CD1c-positive myeloid dendritic cell (primary cell): Measurements from ENCODE around the gene IMPA2.
"Not testable (repeated sequence)": the region's sequence is repeated elsewhere in the genome, so short reads cannot be mapped to it uniquely, and the experiment has no call there.

Experiments used
- DNase-seq: peaks from one replicate; pipeline ENCODE4 v3.0.0-alpha.2; 2016; ENCODE audit errors: extremely low spot score

Gene IMPA2

DNA sequence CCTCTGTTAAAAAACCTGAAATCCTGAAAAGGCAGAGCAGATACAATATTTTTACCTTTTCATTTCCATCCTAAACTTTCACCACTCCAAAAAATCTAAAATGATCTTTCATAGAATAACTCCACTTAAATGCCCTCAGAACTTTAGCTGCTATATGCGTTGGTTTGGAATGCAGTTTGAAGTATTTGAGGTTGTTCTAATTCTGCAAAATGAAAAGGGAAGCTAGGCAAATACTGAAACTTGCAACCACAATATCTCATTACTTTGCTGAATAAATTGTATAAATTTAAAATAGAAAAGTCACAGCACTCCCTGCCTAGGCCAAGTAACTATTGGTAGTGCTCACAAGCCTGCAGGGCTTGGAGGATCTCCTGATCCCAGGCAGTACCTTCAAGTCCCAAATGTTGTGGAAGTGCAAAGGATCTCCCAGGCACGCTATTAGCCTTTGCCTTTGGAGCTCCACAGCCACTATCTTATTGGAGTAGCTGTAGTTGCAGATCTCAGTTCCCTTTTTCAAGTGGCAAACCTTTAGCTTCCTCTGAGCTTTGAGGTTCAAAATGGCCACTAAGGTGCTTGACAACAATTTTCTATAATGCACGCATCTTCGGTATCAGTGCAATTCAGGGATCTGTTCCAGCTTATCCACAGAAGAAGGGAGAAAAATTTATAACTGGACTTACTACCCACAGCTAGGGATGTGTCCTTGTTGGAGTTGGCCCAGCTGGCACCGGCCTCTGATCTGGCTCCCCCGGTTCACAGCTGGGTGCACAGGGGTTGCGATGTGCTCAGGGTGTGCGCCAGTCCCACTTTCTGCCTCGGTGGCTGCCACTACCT, 68.9 kb downstream of the IMPA2 start:
- DNase-seq: peak; percentile 76

DNA sequence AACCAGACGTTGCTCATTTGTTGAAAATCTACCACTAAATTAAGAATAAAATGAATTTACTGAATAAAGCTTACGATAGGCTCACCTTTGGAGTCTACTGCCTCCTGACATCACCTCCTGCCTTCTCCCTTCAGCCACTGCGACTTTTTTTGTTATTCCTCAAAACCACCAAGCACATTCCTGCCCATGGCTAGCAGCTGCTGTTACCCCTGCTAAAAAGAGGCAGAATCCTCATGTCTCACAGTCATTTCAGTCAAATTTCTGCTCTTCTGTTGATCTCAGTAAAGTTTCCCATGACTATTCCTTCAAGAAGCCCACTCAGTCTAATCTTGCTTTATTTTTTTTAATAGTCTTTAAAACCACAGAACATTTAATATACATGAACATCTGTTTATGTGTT, 71.6 kb downstream of the IMPA2 start:
- peak; percentile 25 for DNase-seq

DNA sequence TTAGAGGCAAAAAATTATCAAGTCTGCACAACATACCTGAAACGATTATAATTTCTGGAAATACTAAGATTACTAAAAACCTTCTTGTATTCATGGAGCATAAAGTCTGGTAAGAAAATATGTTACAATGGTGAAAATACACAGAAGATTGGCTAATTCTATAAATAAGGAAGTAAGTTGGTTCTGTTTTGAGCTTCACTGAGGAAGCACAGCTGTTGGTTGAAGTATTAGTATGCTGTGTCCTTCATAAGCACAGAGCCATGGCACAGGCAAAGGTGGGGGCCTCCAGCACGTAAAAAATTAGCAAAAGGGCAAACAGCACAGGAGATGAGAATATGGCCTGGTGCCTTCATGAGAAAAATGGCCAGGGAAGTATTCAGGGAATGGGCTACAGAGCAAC, 72.0 kb downstream of the IMPA2 start:
- DNase-seq: peak; percentile 77

DNA sequence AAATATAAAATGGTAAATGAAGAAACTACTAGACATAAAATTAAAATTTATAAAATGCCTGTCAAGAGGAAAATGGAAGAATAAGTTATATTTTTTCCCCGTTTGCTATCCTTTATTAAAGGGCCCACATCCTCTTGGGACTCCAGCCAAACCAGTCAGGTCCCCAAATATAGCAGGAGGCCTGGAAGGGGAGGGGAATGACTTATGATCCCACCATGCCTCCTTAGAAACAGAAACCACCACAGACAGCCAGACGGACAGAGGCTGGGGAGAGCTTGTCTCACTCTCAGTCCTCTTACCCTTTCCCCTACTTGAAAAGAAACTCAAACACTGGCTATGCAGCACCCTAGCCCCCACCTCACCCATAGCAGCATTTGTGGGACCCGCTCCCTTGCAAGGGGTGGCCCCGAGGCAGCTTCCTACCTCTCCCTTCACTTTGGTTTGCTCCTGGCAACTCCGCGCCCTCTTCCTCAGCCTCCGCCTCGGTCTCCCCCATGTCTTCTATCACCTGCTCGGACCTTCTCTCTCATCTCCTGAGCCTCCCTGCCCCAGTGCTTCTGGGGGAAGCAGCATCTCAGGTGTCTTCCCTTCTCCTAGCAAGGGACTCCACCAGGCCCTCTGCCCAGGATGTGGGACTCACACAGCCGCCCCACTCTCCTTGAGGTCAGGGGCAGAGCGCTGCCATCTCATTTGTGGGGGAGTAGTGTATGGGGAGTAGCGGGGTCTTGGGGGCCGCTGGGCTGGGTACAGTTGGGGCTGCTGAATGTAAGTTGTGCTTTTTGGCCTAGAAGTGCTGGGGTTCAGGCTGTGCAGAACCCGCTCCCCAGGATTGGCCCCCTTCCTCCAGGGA, 75.0 kb downstream of the IMPA2 start:
- no peak for DNase-seq

DNA sequence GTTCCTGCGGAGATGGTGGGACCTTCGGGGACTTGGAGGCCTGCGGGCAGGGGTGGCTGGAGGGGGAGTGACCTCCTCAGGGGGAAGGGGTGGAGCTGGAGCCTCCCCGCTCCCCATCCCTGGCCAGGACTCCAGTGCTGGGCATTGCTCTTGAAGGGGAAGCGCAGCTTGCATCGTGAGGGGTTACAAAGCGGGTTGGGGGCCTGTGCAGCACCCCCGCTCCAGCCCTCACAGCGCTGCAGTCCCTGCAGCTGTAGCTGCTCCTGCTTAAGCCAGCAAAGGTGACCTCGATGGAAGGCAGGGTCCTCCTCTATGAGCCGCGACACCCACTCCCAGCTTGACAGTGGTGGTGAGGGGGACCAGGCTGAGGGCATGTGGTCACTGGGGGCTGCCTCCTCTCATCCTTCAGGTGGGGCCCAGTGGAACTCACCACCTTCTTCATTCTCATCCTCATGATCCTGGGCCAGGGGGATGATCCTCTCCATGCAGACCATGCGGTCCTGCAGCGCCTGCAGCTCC, 75.6 kb downstream of the IMPA2 start:
- no peak for DNase-seq

DNA sequence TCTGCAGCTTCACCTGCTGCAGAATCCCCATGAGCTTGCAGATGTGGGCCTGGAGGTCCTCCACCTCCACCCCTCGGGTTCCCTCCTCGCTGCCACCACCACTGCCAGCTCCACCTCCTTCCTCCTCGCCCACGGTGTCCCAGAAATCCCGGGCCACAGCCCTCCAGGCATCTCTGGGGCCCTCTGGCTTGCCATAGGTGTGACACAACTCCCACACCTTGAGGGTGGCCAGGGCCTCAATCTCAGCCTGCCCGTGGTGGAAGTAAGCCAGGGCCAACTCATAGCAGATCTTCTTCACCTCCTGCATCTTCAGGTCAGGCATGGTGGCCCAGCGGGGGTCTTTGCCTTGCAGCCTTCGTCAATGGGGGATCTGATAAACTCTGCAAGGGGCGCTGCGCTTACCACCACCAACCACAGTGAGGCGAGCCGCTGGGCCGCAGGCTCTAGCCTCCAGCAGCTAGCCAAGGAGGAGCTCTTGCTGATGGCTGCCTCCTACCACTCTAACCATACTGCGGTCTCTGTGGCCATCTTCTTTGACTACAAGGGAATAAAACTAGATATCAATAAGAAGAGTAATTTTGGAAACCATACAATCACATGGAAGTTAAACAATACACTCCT, 76.2 kb downstream of the IMPA2 start:
- no peak for DNase-seq

DNA sequence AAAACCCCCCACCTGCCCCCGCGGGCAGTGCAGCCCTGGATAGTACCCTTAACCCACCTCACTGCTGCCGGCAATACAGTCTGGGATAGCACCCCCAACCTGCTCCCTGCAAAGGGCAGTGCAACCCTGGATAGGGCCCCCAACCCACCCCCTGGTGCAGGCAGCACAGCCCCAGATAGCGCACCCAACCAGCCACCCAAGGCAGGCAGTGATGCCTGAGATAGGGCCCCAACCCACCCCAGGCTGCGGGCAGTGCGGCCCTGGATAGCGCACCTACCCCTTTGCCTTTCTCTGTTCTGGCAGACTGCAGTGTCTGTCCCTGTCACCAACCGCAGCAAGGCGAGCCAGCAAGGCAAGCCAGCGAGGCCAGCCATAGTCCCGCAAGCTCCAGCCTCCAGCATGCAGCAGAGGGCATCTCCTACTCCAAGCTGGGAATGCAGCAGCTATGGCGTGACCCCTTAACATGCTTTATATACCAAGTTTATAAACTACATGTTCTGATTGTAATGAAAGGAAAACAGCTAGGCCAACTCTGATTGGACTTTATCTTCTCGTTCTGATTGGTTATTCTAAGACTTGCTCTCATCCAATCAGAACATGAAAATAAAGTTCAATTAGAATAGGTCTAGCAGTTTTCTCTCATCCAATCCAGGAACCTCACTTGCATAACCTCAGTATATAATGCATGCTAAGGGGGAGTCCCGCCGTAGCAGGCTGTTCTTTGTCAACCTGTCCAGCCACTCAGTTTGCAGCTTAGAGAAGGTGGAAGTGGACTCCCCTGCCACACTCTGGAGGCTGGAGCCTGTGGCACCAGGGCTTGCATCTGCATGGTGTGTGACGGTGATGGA, 78.3 kb downstream of the IMPA2 start:
- DNase-seq: no peak

DNA sequence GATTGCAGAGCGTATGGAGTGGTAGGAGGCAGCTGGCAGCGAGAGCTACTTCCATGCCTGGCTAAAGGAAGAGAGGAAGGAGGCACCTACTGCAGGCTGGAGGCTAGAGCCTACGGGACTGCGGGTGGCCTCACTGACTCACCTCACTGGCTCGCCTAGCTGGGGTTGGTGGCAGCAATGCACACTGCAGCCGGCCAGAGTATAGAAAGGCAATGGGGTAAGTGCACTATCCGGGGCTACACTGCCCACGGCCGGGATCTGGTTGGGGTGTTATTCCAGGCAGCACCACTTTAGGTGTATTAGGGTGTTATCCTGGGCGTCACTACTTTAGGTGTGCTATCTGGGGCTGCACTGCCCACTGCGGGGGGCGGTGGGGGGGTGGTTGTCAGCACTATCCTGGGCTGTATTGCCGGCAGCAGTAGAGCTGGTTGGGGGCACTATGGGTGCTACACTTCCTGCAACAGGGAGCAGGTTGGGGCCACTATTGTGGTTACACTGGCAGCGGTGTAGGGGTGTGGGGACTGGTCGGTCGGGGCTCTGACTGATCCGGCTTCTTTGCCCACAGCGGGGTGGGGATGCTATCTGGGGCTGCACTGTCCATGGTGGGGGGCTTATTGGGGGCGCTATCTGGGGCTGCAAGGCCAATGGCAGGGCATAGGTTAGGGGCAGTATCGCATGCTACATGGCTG, 79.0 kb downstream of the IMPA2 start:
- DNase-seq: no peak

DNA sequence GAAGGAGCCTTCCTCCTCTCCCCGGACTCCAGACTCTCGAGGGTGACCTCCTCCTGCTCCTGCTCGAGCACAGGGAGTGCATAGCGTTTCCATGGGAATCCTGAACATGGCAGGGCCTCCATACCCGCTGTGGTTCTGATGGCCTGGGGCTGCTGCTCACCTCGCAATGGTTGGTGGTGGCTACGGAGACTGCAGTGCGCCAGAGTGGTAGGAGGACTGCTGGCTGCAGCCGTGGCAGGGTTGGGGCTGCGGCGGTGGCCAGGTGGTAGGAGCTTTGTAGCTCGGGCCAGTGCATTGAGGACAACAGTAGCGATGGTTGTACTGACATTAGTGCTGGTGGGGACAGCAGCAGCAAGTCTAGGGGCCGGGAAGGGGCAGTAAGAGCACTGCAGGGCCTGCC, 80.4 kb downstream of the IMPA2 start:
- DNase-seq: no peak

DNA sequence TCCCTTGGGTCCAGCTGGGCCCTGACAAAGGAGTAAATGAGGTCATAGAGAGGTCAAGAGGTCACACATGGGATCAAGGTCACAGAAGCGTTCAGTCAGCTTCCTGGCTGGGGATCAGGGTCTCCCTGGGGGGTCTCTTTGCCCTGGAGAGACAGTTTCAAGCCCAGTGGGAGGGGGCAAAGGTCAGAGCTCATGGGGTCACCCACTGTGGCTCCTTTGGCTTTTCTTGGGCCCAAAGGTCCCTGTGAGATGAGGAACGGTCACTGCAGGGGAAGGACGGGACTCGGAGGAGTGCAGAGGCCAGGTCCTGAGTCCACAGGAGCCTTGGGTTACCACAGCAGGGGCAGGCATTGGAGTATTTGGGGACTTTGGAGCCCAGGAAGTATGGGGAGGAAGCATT, 81.7 kb downstream of the IMPA2 start:
- no peak for DNase-seq

DNA sequence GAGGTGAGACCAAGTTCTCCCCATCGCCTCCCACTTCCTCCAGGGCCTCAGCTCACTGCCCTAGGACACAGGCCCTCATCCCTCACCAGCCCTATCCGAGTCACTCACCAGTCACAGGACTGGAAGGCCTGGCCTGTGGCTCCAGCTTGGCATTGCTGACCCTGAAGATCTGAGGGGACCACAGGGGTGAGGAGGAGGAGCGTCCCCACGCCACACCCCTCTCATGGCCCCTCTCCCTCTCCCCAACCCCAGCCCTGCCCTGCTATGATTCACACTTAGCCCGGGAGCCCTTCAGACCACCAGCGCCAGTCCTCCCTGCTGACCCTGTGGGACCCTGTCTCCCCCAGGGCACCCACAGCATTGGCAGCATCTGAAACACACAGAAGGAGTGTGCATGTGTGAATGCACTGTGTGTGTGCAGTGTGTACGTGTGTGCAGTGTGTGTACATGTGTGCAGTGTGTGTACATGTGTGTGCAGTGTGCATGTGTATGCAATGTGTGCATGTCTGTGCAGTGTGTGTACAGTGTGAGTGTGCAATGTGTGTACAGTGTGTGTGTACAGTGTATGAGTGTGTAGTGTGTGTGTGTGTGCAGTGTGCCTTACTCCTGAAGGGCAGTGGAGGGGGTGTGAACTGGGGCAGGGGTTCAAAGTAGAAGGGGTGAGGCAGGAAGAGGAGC, 82.9 kb downstream of the IMPA2 start:
- no peak for DNase-seq

DNA sequence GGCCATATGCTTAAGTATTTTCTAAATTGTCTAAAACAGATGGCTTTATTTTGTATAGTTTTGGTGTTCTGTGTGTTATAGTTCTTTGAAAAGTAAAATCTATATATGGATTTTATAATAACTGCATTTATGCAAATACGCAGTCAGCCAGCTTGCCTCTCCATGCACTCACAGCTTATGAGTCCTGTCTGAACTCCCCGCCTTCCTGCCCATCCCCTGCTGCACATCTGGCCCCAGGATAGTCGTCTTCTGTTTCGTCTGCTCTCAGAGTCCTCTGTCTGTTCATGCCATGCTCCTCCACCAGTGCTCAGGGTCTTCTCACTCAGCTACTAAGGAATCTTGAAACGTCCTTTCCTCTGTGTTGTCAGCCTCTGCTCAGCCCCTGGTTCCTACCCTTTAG, 84.1 kb downstream of the IMPA2 start:
- DNase-seq: no peak

DNA sequence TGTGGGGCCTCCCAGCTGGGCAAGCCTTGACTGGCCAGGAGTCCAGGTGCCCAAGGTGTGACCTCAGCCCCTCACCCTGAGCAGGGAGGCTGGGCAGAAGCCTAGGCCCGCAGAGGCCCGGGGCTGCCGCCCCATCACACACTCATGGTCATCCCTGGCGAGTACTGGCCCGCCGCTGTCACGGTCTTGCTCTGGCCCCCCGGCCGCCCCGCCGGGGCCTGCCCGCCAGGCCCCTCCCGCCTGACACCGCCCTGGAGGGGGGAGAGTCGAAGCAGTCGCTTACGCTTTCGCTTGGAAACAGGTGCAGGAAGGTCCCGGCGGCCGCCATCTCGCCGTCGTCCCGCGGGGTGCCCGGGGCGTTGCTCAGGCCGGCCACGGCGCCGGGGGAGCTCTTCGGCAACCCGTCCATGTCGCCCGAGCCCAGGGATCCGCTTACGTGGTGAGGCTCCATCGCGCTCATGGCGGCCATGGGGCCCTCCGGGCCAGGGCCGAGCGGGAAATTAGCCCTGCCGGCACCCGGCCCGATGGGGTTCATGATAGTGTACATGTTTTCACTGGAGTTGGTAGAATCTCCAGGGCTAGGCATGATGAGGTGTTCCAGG, 85.7 kb downstream of the IMPA2 start:
- DNase-seq: no peak

DNA sequence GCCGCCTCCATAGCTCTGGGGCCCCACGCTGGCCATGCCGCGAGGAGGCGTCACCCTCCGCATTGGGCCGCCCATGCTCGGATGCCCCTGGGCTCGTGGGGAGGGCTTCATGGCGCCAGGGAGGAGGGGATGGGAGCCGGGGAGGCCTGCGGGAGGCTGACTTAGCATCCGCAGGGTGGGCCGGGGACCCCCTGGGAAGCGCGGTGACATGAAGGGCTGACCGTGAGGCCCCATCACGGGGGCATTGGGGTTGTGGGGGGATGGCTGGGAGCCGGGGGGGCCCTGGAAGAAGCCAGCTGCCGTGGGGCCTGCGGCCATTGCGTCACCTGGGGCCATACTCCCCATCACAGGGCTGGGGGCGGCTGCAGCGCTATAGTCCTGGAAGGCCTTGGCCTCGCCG, 86.4 kb downstream of the IMPA2 start:
- DNase-seq: no peak

DNA sequence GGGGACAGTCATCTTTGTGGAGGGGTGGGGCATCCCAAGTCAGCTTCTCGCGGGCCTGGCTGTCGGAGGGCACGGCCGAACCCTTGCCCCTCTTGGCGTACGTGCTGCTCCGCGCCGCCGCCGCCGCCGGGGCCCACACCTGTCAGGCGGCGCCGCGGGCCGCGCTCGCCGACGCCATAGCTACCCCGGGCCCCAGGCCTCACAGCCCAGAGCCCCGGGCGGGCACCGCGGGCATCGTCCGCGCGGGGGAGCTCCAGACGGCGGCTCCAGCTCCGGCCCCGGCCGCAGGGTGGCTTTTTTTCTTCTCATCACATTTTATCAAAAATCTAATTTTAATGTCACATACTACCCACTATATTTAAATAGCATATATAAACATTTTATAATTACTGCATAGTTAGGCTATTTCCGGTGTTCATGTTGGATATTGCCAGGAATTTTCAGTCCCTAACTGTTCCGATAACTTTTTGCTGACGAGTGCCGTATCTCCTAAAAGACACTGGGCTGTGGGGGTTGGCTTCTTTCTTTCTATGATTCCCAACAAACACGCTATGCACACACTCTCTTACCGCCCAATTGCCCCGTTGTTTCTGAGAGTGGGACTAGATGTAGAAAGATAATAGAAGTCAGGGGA, 87.1 kb downstream of the IMPA2 start:
- DNase-seq: not testable (repeated sequence)

DNA sequence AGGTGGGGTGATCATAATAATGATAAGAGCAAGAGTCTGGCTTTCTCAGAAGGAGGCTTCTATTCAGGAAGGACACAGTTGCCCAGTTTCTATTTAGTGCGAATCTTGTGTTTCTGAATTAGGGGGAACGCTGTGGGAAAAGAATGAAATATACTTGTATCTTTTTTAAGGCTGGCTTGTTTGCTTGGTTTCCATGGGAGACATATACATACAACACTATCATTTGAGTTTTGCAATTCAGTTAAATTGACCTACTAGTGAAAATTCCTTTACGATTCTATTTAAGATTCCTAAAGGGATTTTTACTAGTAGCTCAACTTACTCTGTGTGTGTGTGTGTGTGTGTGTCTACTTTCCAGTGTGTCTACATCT, 87.6 kb downstream of the IMPA2 start:
- no peak for DNase-seq

DNA sequence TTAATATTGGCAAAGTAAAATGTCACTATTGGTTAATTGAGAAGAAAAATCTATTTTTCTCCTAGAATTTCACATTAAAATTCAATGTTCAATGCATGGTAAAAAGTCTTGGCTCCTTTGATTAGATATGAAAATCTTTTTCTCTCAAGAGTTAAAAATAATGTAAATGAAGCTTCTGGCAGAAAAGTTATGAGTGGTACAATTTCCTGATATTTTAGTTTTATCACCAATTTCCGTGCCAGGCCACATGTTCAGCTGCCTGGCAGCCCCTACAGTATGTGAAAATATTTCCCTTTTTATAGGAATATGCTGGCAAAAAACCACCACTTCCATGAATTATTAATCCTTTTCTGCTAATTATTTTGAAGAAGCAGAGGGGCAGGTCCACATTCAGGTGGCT, 89.8 kb downstream of the IMPA2 start:
- DNase-seq: not testable (repeated sequence)

DNA sequence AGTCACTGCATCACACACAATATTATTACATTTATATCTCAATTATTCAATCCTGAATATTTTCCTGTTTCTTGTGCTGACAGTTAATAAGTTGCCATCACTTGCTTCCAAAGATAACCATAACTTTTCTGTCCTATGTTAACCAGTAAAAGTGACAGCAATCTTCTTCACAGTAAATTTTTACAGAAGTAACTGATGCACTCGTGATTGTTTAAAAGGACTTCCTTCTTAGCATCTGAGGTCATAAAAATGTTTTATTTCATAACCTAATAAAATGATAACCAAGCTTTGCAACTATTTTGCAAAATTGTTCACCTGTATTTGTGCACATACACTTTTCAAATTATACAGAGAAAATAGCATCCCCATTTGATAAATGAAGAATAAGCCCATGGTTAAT, 91.7 kb downstream of the IMPA2 start:
- DNase-seq: peak; percentile 17

DNA sequence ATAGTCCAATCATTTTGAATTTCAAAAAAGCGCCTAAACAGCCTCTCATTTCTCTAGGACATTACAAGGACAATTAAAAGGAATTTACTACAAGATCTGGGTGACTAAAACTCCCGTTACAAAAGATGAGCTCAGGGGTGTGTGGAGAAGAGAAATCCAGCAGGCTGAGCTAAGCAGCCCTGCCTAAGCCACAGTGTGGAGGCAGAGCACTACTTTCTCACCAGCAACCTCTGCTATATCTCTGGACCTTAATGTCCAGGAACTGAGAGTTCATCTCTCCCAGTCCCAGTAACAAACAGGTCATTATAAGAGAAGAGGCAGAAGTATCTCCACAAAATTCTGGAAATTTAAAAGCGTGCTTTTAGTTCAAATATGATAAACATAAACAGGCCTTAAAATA, 93.4 kb downstream of the IMPA2 start:
- DNase-seq: no peak
